CD4-positive, alpha-beta T cell treated with Interleukin-15 for 4 hours (primary cell): ENCODE results near the gene DPF1.

Experiments used
- DNase-seq: peaks from one replicate; pipeline ENCODE4 v3.0.0-alpha.2; 2020; ENCODE audit warnings: low spot score

The DPF1 gene

GRCh38 chr19:38163419-38164290, 60.4 kb downstream of the DPF1 start:
- DNase-seq = no peak

- DNase-seq = no peak
Observed at GRCh38 chr19:38162632-38163031, 61.4 kb downstream of the DPF1 start.

- no peak for DNase-seq
Observed at GRCh38 chr19:38162094-38162493, 61.9 kb downstream of the DPF1 start.
